ENCODE results near the gene PCYT2. TPM values are rescaled to one million over a fixed set of nuclear protein-coding genes. Genes with fewer than 3 reads are reported as not detected.
A peak's percentile ranks its signal among the peaks of the same experiment; 100 is the strongest.

The PCYT2 gene
- total RNA-seq, 4 donors from 2014 or later = 18.6 to 38.5 (median 34.6) TPM

DNA sequence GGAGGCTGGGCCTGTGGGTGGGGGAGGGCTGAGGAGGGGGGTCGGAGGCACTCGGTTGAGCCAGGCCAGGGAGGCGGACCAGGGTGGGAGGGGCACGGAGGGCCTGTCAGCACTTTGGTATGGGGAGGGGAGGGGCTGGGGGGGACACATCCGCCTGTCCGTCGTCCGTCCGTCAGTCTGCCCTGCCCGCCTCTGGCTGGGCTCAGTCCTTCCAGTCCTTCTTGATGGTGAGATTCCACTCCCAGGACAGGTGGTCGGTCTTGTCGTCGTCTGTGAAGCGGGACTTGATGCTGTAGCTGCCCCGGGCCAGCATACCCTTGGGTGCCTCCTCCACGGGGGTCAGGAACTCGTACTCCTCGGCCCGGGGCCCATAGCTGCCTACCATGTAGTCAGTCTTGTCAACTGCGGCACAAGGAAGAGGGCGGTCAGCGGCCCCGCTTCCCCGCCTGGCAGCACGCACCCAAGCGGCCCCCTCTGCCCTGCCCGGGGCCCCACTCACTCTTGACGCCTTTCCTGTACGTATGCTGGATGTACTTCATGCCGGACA lies 42.5 kb downstream of the PCYT2 start:
- H3K4me1 ChIP-seq = peaks cover 30 to 89% (median 48%) of the 10 kb centered on the region in 3 donors
- peak overlapping the region; percentile 95 to 100 (median 98) for H3K27ac ChIP-seq
- no peak for DNase-seq
- H3K27me3 ChIP-seq = no peaks in the 10 kb centered on the region
- TF ChIP-seq, protein P1, sequence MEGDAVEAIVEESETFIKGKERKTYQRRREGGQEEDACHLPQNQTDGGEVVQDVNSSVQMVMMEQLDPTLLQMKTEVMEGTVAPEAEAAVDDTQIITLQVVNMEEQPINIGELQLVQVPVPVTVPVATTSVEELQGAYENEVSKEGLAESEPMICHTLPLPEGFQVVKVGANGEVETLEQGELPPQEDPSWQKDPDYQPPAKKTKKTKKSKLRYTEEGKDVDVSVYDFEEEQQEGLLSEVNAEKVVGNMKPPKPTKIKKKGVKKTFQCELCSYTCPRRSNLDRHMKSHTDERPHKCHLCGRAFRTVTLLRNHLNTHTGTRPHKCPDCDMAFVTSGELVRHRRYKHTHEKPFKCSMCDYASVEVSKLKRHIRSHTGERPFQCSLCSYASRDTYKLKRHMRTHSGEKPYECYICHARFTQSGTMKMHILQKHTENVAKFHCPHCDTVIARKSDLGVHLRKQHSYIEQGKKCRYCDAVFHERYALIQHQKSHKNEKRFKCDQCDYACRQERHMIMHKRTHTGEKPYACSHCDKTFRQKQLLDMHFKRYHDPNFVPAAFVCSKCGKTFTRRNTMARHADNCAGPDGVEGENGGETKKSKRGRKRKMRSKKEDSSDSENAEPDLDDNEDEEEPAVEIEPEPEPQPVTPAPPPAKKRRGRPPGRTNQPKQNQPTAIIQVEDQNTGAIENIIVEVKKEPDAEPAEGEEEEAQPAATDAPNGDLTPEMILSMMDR (IDR thresholded peaks at IDR 0.05) = no peak
- TF ChIP-seq POLR2A (IDR thresholded peaks at IDR 0.05) = no peak
- H3K36me3 ChIP-seq = peaks cover 11 to 45% (median 22%) of the 10 kb centered on the region in 3 donors
- intact Hi-C loops (cut with DNase I) = no loop called here
- no peaks in the 10 kb centered on the region for H3K9me3 ChIP-seq
- H3K4me3 ChIP-seq = peak overlapping the region in 2 of 4 donors; percentile 82 to 89
- WGBS, 2 donors = 52% methylated on average over 20 to 22 of the region's 30 CpGs

DNA sequence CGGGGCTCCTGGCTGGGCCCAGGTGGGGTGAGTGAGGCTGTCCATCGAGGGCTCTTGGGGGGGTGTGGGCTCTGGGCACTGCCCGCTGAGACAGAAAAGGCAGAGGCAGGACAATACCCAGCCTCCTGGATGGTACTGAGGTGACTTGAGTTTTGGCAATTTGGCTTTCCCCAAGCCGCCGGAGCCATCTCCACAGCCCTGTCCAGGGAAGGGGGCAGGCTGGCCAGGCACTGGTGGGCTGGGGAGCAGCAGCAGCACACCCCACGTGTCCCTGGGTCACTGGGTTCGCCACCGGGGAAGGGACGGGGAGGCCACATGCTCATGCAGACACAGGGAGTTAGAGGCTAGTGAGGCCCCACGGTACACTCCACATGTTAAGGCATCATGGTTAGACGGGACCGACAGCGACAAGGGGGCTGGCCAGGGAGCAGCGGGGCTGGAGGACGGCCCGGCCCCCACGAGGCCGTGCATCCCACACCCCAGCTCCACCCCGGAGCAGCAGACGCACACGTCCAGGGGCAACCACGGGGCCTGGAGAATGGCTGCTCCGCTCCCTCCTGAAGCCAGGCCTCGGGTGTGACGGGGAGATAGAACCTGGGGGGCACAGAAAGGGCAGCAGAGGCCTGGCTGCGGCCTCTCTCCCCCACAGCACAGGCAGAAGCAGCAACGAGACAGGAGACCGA lies 43.1 kb downstream of the PCYT2 start:
- Histone ChIP-seq H3K4me1 (peaks cover 30 to 89% (median 51%) of the 10 kb centered on the region in 3 donors), H3K36me3 (peaks cover 11 to 51% (median 22%) of the 10 kb centered on the region in 3 donors), H3K27ac (peak overlapping the region; percentile 95 to 100 (median 98)), H3K27me3 (no peaks in the 10 kb centered on the region), H3K9me3 (no peaks in the 10 kb centered on the region), H3K4me3 (peak overlapping the region in 1 of 4 donors; percentile 11)
- DNase-seq = no peak
- 53 to 58% methylated on average over 5 to 6 of the region's 28 CpGs for WGBS, 2 donors
- intact Hi-C loops (cut with DNase I) = no loop called here
- TF ChIP-seq POLR2A (IDR thresholded peaks at IDR 0.05) = no peak

DNA sequence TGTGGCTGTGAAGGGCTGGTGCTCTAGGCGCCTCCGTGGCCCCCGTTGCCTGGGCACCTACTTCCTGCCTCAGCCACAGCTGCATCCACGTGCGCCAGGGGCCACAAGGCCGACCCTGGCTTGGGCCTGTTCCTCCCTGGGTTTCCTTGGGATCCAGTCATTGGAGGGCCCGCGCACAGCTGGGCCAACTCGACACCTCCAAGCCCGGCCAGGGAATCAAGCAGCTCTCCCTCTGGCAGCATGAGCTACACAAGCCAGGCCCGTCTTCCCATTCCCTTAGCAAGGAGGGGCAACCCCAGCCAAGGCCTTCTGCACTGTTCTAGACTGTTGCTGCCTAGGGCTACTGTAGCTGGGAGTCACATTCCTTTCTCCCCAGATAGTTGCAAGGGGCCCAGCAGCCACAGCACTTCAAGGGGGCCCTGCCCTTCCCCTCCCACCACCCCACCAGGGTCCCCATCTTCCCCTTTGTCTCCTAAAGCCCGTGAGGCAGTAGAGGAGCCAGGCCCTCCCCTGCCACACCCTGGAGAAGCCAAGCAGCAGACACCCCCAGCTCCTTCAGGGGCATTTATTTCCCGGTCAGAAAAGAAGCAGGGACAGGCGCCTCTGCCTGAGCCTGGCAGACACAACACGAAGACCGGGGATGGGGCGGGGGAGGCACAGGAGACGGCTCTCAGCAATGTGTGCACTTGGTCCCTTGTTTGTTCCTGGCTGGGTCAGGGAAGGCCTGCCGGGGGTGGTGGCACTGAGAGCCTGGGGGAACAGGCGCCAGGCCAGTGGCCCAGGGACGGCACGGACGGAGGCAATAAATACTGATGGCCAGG lies 43.8 kb downstream of the PCYT2 start:
- WGBS, 2 donors = 20% methylated on average over 1 of the region's 23 CpGs; no CpG with 5 or more reads in 1 of the 2 donors
- peaks cover 11 to 53% (median 22%) of the 10 kb centered on the region in 3 donors for H3K36me3 ChIP-seq
- intact Hi-C loops (cut with DNase I) = no loop called here
- H3K9me3 ChIP-seq = no peaks in the 10 kb centered on the region
- peak overlapping the region; percentile 95 to 100 (median 98) for H3K27ac ChIP-seq
- TF ChIP-seq POLR2A (IDR thresholded peaks at IDR 0.05) = no peak
- H3K4me1 ChIP-seq = peaks cover 30 to 89% (median 47%) of the 10 kb centered on the region in 3 donors
- DNase-seq = no peak
- no peaks in the 10 kb centered on the region for H3K27me3 ChIP-seq
- no peak overlapping the region for H3K4me3 ChIP-seq

DNA sequence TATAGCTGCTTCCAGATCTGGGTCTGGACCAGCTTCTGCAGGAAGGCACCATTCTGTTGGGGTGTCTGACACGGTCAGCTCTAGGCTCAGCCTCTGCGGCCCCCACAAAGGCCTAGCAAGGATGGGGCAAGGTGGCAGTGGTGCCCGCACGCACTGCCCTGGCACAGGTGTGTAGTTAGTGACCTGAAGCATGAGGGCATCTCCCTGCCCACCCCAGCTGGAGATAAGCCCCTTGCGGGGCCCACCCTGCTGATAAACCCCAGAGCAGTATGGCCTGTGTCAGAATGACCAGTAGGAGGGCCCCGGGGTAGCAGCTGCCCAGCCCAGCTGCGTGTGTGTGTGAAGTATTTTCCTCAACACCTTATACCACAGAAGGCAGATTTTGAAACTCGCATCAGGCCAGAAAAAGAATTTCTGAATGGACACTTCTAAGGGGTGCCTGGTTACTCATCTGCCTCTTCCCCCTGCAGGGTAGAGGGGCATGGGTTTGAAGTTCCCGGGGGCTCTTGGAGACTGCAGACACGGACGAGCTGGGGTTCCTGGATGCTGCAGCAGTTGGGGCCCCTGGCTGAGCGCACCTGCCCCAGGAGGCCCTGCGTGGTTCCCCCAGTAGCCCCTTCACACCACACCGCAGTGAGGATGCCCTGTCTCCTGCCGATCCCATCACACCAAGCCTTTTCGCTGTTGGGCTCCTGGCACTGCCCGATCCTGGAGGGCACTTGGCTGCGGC lies 44.6 kb downstream of the PCYT2 start:
- H3K27me3 ChIP-seq = no peaks in the 10 kb centered on the region

DNA sequence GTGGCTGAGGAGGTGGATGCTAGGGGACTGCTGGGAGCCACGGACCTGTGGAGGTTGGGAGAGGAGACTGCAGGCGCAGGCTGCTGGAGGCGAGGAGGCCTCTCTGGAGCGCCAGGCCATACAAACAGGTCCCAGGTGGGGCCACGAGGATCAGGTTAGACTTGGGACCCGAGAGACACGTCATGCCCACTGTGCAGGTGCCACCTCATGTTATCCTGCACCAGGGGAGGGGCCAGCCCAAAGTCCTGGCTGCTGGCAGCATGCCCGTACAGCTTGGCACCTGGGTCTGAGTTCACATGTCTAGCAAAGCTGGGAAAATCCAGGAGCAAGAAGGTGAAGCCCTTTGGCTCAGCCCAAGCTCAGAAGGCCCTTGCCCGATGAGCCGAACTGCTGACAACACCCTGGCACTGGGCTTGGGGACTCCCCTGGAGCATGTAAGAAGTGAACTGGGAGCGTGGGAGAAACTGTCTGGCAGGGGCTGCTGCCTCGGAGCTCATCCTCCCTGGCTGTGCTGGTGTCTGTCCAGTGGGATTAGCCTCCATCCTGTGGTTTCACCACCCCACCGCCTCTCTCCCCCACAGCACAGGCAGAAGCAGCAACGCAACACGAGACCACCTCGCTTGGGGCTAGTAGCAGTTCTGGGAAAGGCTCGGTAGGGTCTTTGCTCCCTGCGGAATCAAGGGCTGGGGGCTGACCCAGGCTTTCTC lies 45.3 kb downstream of the PCYT2 start:
- no peak for DNase-seq
- peak overlapping the region; percentile 95 to 100 (median 98) for H3K27ac ChIP-seq
- peaks cover 42 to 91% (median 53%) of the 10 kb centered on the region in 3 donors for H3K4me1 ChIP-seq
- H3K4me3 ChIP-seq = no peak overlapping the region
- H3K36me3 ChIP-seq = peaks cover 11 to 53% (median 22%) of the 10 kb centered on the region in 3 donors
- intact Hi-C loops (cut with DNase I) = no loop called here
- no peak for TF ChIP-seq POLR2A (IDR thresholded peaks at IDR 0.05)
- TF ChIP-seq, protein P1 (IDR thresholded peaks at IDR 0.05) = no peak
- 64% methylated on average over 8 of the region's 18 CpGs; no CpG with 5 or more reads in 1 of the 2 donors for WGBS, 2 donors
- no peaks in the 10 kb centered on the region for H3K27me3 ChIP-seq
- no peaks in the 10 kb centered on the region for H3K9me3 ChIP-seq

More for the DNA sequence above, 44.6 kb downstream of the PCYT2 start:
- intact Hi-C loops (cut with DNase I) = no loop called here
- peak overlapping the region; percentile 95 to 100 (median 98) for H3K27ac ChIP-seq
- DNase-seq = no peak
- H3K36me3 ChIP-seq = peaks cover 11 to 53% (median 22%) of the 10 kb centered on the region in 3 donors
- H3K4me1 ChIP-seq = peaks cover 37 to 89% (median 50%) of the 10 kb centered on the region in 3 donors
- no peaks in the 10 kb centered on the region for H3K9me3 ChIP-seq
- 67% methylated on average over 5 to 6 of the region's 18 CpGs for WGBS, 2 donors
- no peak overlapping the region for H3K4me3 ChIP-seq
- TF ChIP-seq, protein P1 (IDR thresholded peaks at IDR 0.05) = no peak
- TF ChIP-seq POLR2A (IDR thresholded peaks at IDR 0.05) = no peak
